Fibroblast of lung (primary cell): Measurements from ENCODE around the gene IFITM5. TPM values are rescaled to one million over a fixed set of nuclear protein-coding genes. Genes with fewer than 3 reads are reported as not detected.
A peak's percentile ranks its signal among the peaks of the same experiment; 100 is the strongest.

Source experiments
- DNase-seq, 2 donors: peaks; one replicate each; pipeline versions ENCODE4 v3.0.0 to v3.0.0-alpha.2; 2010; ENCODE audit warnings: low read depth in 2 of 2
- H2AFZ ChIP-seq: 2 replicates; pipeline ENCODE4 v1.5.1; 2012; ENCODE audit warnings: low read length, control low read depth, inconsistent platforms
- H3K27ac ChIP-seq: 2 replicates; pipeline ENCODE4 v1.5.1; 2011; ENCODE audit warnings: low read length, control low read depth; ENCODE audit not compliant: insufficient read depth
- H3K27me3 ChIP-seq: 2 replicates; pipeline ENCODE4 v1.5.1; 2011; ENCODE audit warnings: mild to moderate bottlenecking, low read length; ENCODE audit not compliant: control insufficient read depth, insufficient read depth
- H3K36me3 ChIP-seq: 2 replicates; pipeline ENCODE4 v1.5.1; 2011; ENCODE audit warnings: low read length; ENCODE audit not compliant: control insufficient read depth, insufficient read depth
- H3K4me1 ChIP-seq: 2 replicates; pipeline ENCODE4 v1.5.1; 2011; ENCODE audit warnings: low read length; ENCODE audit not compliant: control insufficient read depth, insufficient read depth; ENCODE audit errors: extremely low read depth
- H3K4me2 ChIP-seq: 2 replicates; pipeline ENCODE4 v1.5.1; 2011; ENCODE audit warnings: low read length, control low read depth; ENCODE audit not compliant: insufficient read depth; ENCODE audit errors: extremely low read depth
- H3K4me3 ChIP-seq, 4 experiments: fragments of 200-600 bp in 1 of 4; sonication (generic) in 1 of 4; replicated peaks in 1 of 4; 2 replicates each; pipeline ENCODE4 v1.5.1; 2011 to 2016; ENCODE audit warnings: low read length in 4 of 4, low read depth in 3 of 4, mild to moderate bottlenecking in 3 of 4, control low read depth in 2 of 4, inconsistent platforms in 1 of 4, mixed read lengths in 1 of 4; ENCODE audit not compliant: insufficient read depth in 1 of 4; ENCODE audit errors: control extremely low read depth in 1 of 4
- H3K79me2 ChIP-seq: 2 replicates; pipeline ENCODE4 v1.5.1; 2012; ENCODE audit warnings: mild to moderate bottlenecking, low read length, inconsistent platforms; ENCODE audit not compliant: control insufficient read depth, insufficient read depth
- H3K9ac ChIP-seq: 2 replicates; pipeline ENCODE4 v1.5.1; 2011; ENCODE audit warnings: mild to moderate bottlenecking, low read length, control low read depth; ENCODE audit not compliant: insufficient read depth
- H3K9me3 ChIP-seq: 2 replicates; pipeline ENCODE4 v1.5.1; 2012; ENCODE audit warnings: low read depth, low read length; ENCODE audit not compliant: control insufficient read depth, insufficient read depth
- H4K20me1 ChIP-seq: 2 replicates; pipeline ENCODE4 v1.5.1; 2011; ENCODE audit warnings: low read length; ENCODE audit not compliant: control insufficient read depth, insufficient read depth; ENCODE audit errors: extremely low read depth
- EZH2 ChIP-seq: IDR thresholded peaks from 2 replicates; pipeline ENCODE4 v1.5.1; 2012; ENCODE audit warnings: low read length, control low read depth, mild to moderate bottlenecking; ENCODE audit errors: missing control alignments
- polyA plus RNA-seq, 2 donors: library from polyadenylated mRNA; depleted of rRNA in 1 of 2; stranded (reverse) in 1 of 2; unstranded in 1 of 2; fragments of >200 nt; gene quantifications; 2 replicates each; pipeline ENCODE4 v1.2.1, GENCODE V29; 2011 to 2012; ENCODE audit warnings: missing spikeins in 1 of 2
- total RNA-seq: library from RNA; depleted of rRNA; stranded (reverse); fragments of >200 nt; gene quantifications from 2 replicates; pipeline ENCODE4 v1.2.1, GENCODE V29; 2014
- TF ChIP-seq, protein P1 (sequence below), 2 donors: IDR thresholded peaks in 1 of 2; conservative IDR thresholded peaks in 1 of 2; 1 replicate in 1 of 2; 2 replicates in 1 of 2; pipeline ENCODE4 v1.5.1; 2011 to 2012; ENCODE audit warnings: low read length in 2 of 2, control low read depth in 1 of 2, inconsistent platforms in 1 of 2, low read depth in 1 of 2, mild to moderate bottlenecking in 1 of 2

Gene IFITM5
- total and polyA plus RNA-seq, 2 donors (not counting 1 experiment from before 2014, with no cell fraction given) = 0.50 TPM; not detected in 1

- Histone ChIP-seq H3K4me1 (no peaks in the 10 kb centered on the region), H3K79me2 (no peaks in the 10 kb centered on the region), H3K9ac (no peak overlapping the region), H3K9me3 (no peaks in the 10 kb centered on the region), H3K36me3 (peaks cover 11% of the 10 kb centered on the region), H2AFZ (no peak overlapping the region), H4K20me1 (no peaks in the 10 kb centered on the region), H3K27ac (no peak overlapping the region), H3K4me3 (no peak overlapping the region), H3K27me3 (no peaks in the 10 kb centered on the region), H3K4me2 (no peak overlapping the region)
- DNase-seq = no peak
- no peak for TF ChIP-seq EZH2
Observed at GRCh38 chr11:255816-256215, 43.5 kb downstream of the IFITM5 start.

- H4K20me1 ChIP-seq = no peaks in the 10 kb centered on the region
- H3K4me2 ChIP-seq = no peak overlapping the region
- H3K27me3 ChIP-seq = no peaks in the 10 kb centered on the region
- H2AFZ ChIP-seq = no peak overlapping the region
- H3K9me3 ChIP-seq = no peaks in the 10 kb centered on the region
- H3K79me2 ChIP-seq = no peaks in the 10 kb centered on the region
- H3K36me3 ChIP-seq = peaks cover 11% of the 10 kb centered on the region
- peak in 1 of 2 donors; percentile 66 for DNase-seq
- H3K9ac ChIP-seq = no peak overlapping the region
- no peak overlapping the region for H3K27ac ChIP-seq
- no peak overlapping the region for H3K4me3 ChIP-seq
- no peaks in the 10 kb centered on the region for H3K4me1 ChIP-seq
- TF ChIP-seq, protein P1, sequence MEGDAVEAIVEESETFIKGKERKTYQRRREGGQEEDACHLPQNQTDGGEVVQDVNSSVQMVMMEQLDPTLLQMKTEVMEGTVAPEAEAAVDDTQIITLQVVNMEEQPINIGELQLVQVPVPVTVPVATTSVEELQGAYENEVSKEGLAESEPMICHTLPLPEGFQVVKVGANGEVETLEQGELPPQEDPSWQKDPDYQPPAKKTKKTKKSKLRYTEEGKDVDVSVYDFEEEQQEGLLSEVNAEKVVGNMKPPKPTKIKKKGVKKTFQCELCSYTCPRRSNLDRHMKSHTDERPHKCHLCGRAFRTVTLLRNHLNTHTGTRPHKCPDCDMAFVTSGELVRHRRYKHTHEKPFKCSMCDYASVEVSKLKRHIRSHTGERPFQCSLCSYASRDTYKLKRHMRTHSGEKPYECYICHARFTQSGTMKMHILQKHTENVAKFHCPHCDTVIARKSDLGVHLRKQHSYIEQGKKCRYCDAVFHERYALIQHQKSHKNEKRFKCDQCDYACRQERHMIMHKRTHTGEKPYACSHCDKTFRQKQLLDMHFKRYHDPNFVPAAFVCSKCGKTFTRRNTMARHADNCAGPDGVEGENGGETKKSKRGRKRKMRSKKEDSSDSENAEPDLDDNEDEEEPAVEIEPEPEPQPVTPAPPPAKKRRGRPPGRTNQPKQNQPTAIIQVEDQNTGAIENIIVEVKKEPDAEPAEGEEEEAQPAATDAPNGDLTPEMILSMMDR (conservative IDR thresholded peaks at IDR 0.05 in 1 of 2, IDR thresholded peaks at IDR 0.05 in 1 of 2; ENCODE audit: low read depth in 1 of 2, low read length in 2 of 2) = no peak
- TF ChIP-seq EZH2 = no peak
Observed at GRCh38 chr11:255176-255575, 44.1 kb downstream of the IFITM5 start.

DNA sequence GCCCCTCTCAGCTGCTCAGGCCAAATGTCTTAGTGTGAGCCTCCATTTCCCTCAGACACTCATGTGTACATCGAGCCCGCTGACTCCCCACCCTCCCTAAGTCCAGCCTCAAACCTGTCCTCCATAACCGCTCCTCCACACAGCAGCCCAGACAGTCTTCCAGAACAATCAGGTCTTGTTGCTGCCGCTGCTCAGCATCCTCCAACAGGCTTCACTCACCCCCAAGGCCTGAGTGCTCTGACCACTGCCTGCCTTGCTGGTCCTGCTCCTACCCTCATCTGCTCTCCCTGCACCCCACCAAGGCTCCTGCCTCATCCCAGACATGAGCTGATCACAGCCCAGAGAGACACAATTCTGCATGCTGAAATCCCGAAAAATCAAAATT, 45.4 kb downstream of the IFITM5 start:
- Histone ChIP-seq H3K79me2 (no peaks in the 10 kb centered on the region), H3K4me3 (no peak overlapping the region), H3K9ac (no peak overlapping the region)

More for the DNA sequence above, 45.4 kb downstream of the IFITM5 start:
- Histone ChIP-seq H3K36me3 (peaks cover 13% of the 10 kb centered on the region), H3K9me3 (no peaks in the 10 kb centered on the region), H3K27ac (no peak overlapping the region), H4K20me1 (no peaks in the 10 kb centered on the region), H3K27me3 (no peaks in the 10 kb centered on the region), H3K4me1 (no peaks in the 10 kb centered on the region), H3K4me2 (no peak overlapping the region), H2AFZ (no peak overlapping the region)
- no peak for TF ChIP-seq EZH2
- TF ChIP-seq, protein P1 (conservative IDR thresholded peaks at IDR 0.05 in 1 of 2, IDR thresholded peaks at IDR 0.05 in 1 of 2; ENCODE audit: low read depth in 1 of 2, low read length in 2 of 2) = no peak
- DNase-seq = no peak
